ENCODE results near the gene SAG. TPM values are rescaled to one million over a fixed set of nuclear protein-coding genes. Genes with fewer than 3 reads are reported as not detected.

The SAG gene
- polyA plus RNA-seq, 1 experiment, result not detected

DNA sequence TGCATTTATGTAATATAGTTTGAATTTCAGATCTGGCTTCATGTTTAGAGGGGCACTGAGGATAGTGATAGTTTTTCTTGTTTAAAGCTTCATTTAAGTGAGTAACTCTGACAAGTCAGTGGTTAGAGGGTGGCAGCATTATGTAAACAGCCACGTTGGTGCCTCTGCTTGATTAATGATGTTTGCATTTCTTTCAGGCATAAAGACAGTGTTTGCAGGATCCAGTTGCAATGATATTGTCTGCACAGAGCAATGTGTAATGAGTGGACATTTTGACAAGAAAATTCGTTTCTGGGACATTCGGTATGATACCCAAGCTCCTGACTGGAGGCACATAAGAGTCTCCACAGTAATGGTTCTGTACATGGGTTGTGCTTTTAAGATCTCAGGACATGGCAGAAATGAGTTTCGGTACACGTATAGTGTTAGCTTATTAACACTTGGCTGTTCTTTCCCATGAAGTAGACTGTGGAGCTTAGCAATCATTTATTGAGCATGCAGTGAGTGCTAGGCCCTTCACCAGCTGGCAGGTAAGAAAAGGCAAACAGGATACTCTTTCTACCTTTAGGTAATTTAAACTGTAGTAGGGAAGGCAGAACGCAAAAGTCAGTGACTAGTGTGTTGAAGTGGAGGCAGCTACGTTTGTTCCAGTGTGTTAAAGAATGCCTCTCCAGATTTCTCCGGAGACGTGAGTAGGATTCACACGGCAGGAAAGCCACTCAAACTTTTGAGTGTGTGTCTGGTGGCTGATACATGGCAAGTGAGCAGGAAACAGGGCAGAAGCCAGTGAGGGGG lies 17.4 kb upstream of the SAG start:
- H3K4me3 ChIP-seq (ENCODE audit: low read depth, low read length), result no peak overlapping the region
- ChIA-PET POLR2A (no interaction called here), CTCF (interaction anchor here (0.9 to 2.0 kb wide), 2 partner anchors 154 to 437 kb away, joined by 3 to 5 read pairs; no protein-coding TSS in a partner anchor)

DNA sequence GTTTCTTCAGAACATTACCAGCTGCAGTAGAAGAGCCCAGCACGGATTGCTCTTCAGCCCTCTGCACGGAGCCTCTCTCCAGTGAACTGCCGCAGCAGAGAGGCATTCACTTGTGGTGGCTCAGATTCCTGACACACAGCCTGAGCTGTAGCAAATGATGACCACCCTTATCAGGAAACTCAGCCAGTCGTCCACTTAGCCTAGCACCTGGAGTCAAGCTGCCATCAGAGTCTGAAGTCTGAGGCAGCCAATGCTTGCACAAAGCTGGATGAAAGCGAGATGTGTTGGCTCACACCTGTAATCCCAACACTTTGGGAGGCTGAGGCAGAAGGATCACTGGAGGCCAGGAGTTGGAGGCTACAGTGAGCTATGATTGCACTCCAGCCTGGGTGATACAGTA lies 11.7 kb upstream of the SAG start:
- Histone ChIP-seq H3K27me3 (ENCODE audit: control insufficient read depth, insufficient read depth, low read length) (no peaks in the 10 kb centered on the region), H3K4me3 (ENCODE audit: low read depth, low read length) (no peak overlapping the region), H3K9me3 (ENCODE audit: control insufficient read depth, insufficient read depth, low read length) (no peaks in the 10 kb centered on the region), H3K27ac (ENCODE audit: low read depth, low read length) (no peak overlapping the region)
- POLR2A ChIA-PET, result interaction anchor here (0.6 kb wide), 1 partner anchor 175 kb away, joined by 3 read pairs; no protein-coding TSS in a partner anchor
- TF ChIP-seq, protein P1, sequence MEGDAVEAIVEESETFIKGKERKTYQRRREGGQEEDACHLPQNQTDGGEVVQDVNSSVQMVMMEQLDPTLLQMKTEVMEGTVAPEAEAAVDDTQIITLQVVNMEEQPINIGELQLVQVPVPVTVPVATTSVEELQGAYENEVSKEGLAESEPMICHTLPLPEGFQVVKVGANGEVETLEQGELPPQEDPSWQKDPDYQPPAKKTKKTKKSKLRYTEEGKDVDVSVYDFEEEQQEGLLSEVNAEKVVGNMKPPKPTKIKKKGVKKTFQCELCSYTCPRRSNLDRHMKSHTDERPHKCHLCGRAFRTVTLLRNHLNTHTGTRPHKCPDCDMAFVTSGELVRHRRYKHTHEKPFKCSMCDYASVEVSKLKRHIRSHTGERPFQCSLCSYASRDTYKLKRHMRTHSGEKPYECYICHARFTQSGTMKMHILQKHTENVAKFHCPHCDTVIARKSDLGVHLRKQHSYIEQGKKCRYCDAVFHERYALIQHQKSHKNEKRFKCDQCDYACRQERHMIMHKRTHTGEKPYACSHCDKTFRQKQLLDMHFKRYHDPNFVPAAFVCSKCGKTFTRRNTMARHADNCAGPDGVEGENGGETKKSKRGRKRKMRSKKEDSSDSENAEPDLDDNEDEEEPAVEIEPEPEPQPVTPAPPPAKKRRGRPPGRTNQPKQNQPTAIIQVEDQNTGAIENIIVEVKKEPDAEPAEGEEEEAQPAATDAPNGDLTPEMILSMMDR (IDR thresholded peaks at IDR 0.05; ENCODE audit: low read depth, low read length), result no peak
- CTCF ChIA-PET, result interaction anchor here (1.1 kb wide), 1 partner anchor 58 kb away, joined by 3 read pairs; no protein-coding TSS in a partner anchor
- no peak for DNase-seq (ENCODE audit: low read depth, low spot score)

More for the DNA sequence above, 17.4 kb upstream of the SAG start:
- TF ChIP-seq, protein P1 (IDR thresholded peaks at IDR 0.05; ENCODE audit: low read depth, low read length), result no peak
- no peak for DNase-seq (ENCODE audit: low read depth, low spot score)
- no peaks in the 10 kb centered on the region for H3K9me3 ChIP-seq (ENCODE audit: control insufficient read depth, insufficient read depth, low read length)
- no peaks in the 10 kb centered on the region for H3K27me3 ChIP-seq (ENCODE audit: control insufficient read depth, insufficient read depth, low read length)
- no peak overlapping the region for H3K27ac ChIP-seq (ENCODE audit: low read depth, low read length)

DNA sequence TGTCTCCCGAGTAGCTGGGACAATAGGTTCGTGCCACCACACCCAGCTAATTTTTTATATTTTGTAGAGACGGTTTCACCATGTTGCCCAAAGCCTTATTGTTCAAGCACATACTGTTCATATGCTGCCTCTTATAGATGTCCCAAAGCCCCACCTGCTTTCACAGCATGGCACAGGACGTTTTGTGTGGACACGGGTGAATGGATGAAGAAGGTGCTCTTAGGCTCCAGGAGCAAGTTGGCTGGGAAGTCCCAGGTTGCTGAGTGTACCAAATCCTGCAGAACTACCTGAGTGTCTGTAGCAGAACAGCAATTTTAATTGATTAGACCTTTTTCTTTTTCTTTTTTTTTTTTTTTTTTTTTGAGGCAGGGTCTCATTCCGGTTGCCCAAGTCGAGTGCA lies 10.5 kb upstream of the SAG start:
- no peak overlapping the region for H3K4me3 ChIP-seq (ENCODE audit: low read depth, low read length)
- no peak for DNase-seq (ENCODE audit: low read depth, low spot score)
- no peaks in the 10 kb centered on the region for H3K9me3 ChIP-seq (ENCODE audit: control insufficient read depth, insufficient read depth, low read length)
- TF ChIP-seq, protein P1 (IDR thresholded peaks at IDR 0.05; ENCODE audit: low read depth, low read length), result no peak
- no peak overlapping the region for H3K27ac ChIP-seq (ENCODE audit: low read depth, low read length)
- ChIA-PET POLR2A (no interaction called here), CTCF (no interaction called here)
- no peaks in the 10 kb centered on the region for H3K27me3 ChIP-seq (ENCODE audit: control insufficient read depth, insufficient read depth, low read length)

DNA sequence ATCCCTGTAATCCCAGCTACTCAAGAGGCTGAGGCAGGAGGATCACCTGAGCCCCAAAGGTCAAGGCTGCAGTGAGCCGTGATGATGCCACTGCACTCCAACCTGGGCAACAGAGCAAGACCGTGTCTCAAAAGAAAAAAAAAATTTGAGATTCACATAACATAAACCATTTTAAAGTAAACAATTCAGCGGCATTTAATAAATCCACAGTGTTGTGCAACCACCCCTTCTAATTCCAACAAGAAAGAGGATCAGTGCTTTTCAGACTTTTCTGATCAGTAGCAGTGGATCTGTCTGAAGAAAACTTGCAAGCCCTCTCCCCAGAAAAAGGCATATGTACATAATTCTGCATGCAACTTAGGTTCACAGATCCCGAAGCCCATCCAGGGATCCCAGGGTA lies 7.2 kb upstream of the SAG start:
- H3K27ac ChIP-seq (ENCODE audit: low read depth, low read length), result no peak overlapping the region
- ChIA-PET CTCF (interaction anchor here (0.6 kb wide), 1 partner anchor 53 kb away, joined by 3 read pairs; no protein-coding TSS in a partner anchor), POLR2A (no interaction called here)
- H3K27me3 ChIP-seq (ENCODE audit: control insufficient read depth, insufficient read depth, low read length), result no peaks in the 10 kb centered on the region
- H3K4me3 ChIP-seq (ENCODE audit: low read depth, low read length), result no peak overlapping the region
- no peaks in the 10 kb centered on the region for H3K9me3 ChIP-seq (ENCODE audit: control insufficient read depth, insufficient read depth, low read length)
- no peak for DNase-seq (ENCODE audit: low read depth, low spot score)
- TF ChIP-seq, protein P1 (IDR thresholded peaks at IDR 0.05; ENCODE audit: low read depth, low read length), result no peak

DNA sequence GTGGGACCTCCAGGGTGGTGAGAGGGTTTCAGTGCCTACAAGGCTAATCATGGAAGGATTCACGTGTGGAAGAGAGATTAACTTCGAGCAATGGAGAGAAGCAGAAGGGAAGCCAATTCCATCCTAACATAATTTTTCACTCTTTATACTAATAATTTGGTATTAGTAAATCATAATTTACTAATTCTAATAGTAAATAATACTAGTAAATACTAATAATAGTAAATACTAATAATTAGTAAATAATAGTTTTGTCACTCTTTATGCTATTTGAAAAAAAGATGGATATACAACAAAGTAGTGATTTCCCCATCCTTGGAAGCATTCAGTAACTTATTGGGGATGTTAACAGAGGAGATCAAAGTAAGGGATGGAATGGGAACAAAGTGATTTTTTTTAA lies 6.4 kb upstream of the SAG start:
- no peak for DNase-seq (ENCODE audit: low read depth, low spot score)

More for the DNA sequence above, 6.4 kb upstream of the SAG start:
- Histone ChIP-seq H3K27ac (ENCODE audit: low read depth, low read length) (no peak overlapping the region), H3K27me3 (ENCODE audit: control insufficient read depth, insufficient read depth, low read length) (no peaks in the 10 kb centered on the region), H3K9me3 (ENCODE audit: control insufficient read depth, insufficient read depth, low read length) (no peaks in the 10 kb centered on the region), H3K4me3 (ENCODE audit: low read depth, low read length) (no peak overlapping the region)
- ChIA-PET POLR2A (no interaction called here), CTCF (interaction anchor here (0.6 kb wide), 1 partner anchor 103 kb away, joined by 4 read pairs; no protein-coding TSS in a partner anchor)
- TF ChIP-seq, protein P1 (IDR thresholded peaks at IDR 0.05; ENCODE audit: low read depth, low read length), result no peak
